ENCODE measurements around the gene CASQ2. TPM values are rescaled to one million over a fixed set of nuclear protein-coding genes. Genes with fewer than 3 reads are reported as not detected.

Gene CASQ2
- total and polyA plus RNA-seq, 9 of the 15 experiments (the other 6 are each of a cell fraction or from before 2014, with no cell fraction given): not detected

DNA sequence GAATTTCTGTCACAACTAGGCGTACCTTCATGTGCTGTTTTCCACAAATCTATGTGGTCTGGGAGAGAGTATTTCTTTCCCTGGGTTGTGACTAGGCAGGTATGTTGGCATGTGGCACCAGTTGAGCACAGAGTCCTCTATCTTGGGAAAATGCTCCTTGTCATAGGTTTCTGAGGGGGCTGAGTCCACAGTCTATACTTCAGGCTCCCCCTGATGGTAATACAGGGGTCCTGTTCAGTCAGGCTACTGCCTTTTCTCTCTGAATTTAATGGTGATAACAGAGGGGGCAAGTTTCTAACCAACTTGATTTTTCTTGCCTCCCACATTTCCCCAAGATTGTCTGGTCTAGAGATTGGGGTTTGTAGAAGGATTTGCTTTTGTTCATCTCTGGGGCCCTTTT, 90.9 kb downstream of the CASQ2 start (continued):
- TF ChIP-seq CTCF (IDR thresholded peaks at IDR 0.05 in 2 of 3, conservative IDR thresholded peaks at IDR 0.05 in 1 of 3; ENCODE audit: insufficient read depth in 2 of 3, low read depth in 1 of 3, low read length in 3 of 3) (peak; percentile 38 to 65 (median 45); a peak in 5 of 6 replicates), DEAF1 (CRISPR knock-in tag; IDR thresholded peaks at IDR 0.05) (0 out of 2 replicates have a peak, but pooled peaks have one; percentile 19), IRF9 (tag; IDR thresholded peaks at IDR 0.05) (no peak), ZNF76 (CRISPR knock-in tag; IDR thresholded peaks at IDR 0.05; ENCODE audit: borderline replicate concordance) (no peak), RB1 (IDR thresholded peaks at IDR 0.05; ENCODE audit: low read depth) (no peak), HINFP (tag; conservative IDR thresholded peaks at IDR 0.05; ENCODE audit: low read depth) (no peak), POLR3A (IDR thresholded peaks at IDR 0.05; ENCODE audit: borderline replicate concordance, extremely low read depth, insufficient read depth, insufficient read length) (no peak), TRIM24 (IDR thresholded peaks at IDR 0.05) (no peak)
- TF ChIP-seq, protein P1, sequence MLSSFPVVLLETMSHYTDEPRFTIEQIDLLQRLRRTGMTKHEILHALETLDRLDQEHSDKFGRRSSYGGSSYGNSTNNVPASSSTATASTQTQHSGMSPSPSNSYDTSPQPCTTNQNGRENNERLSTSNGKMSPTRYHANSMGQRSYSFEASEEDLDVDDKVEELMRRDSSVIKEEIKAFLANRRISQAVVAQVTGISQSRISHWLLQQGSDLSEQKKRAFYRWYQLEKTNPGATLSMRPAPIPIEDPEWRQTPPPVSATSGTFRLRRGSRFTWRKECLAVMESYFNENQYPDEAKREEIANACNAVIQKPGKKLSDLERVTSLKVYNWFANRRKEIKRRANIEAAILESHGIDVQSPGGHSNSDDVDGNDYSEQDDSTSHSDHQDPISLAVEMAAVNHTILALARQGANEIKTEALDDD (IDR thresholded peaks at IDR 0.05): no peak

Data from K562 (cell line).